Effector memory CD8-positive, alpha-beta T cell (primary cell): ENCODE results near the gene VDR.

Experiments used
- ATAC-seq: fragments of 150-1000 bp; cut with Tn5 transposase; replicated peaks from 2 replicates; pipeline ENCODE4 v1.10.0; 2021; ENCODE audit warnings: mild to moderate bottlenecking, moderate library complexity
- DNase-seq, 3 experiments: peaks; one replicate each; pipeline ENCODE4 v3.0.0; 2021
- H3K27ac Mint-ChIP-seq, 2 donors: one replicate each; pipeline ENCODE4 v1.8.0; 2022; ENCODE audit warnings: mild to moderate bottlenecking in 2 of 2, mixed read lengths in 2 of 2, moderate library complexity in 2 of 2
- H3K27me3 Mint-ChIP-seq, 2 donors: one replicate each; pipeline ENCODE4 v1.8.0; 2022; ENCODE audit warnings: mixed read lengths in 2 of 2
- H3K36me3 Mint-ChIP-seq: one replicate; pipeline ENCODE4 v1.8.0; 2022; ENCODE audit warnings: mild to moderate bottlenecking, moderate library complexity, mixed read lengths; ENCODE audit not compliant: insufficient read depth
- H3K4me1 Mint-ChIP-seq, 2 donors: one replicate each; pipeline ENCODE4 v1.8.0; 2022; ENCODE audit warnings: low read depth in 2 of 2, mixed read lengths in 2 of 2
- H3K4me3 Mint-ChIP-seq, 2 donors: one replicate each; pipeline ENCODE4 v1.8.0; 2022; ENCODE audit warnings: mild to moderate bottlenecking in 2 of 2, mixed read lengths in 2 of 2, moderate library complexity in 2 of 2
- H3K9me3 Mint-ChIP-seq, 2 donors: one replicate each; pipeline ENCODE4 v1.8.0; 2022; ENCODE audit warnings: mixed read lengths in 2 of 2

Gene VDR

GRCh38 chr12:47828008-47828975 lies 76.5 kb downstream of the VDR start:
- H3K36me3 Mint-ChIP-seq: peaks cover 15% of the 10 kb centered on the region
- no peaks in the 10 kb centered on the region for H3K9me3 Mint-ChIP-seq
- DNase-seq (no peak), ATAC-seq (no peak)
- H3K27me3 Mint-ChIP-seq: no peaks in the 10 kb centered on the region
- H3K4me3 Mint-ChIP-seq: peak overlapping the region in 1 of 2 donors; percentile 10
- H3K27ac Mint-ChIP-seq: peak overlapping the region; percentile 16 to 17
- H3K4me1 Mint-ChIP-seq: peaks cover 38 to 43% of the 10 kb centered on the region in 2 donors

DNA sequence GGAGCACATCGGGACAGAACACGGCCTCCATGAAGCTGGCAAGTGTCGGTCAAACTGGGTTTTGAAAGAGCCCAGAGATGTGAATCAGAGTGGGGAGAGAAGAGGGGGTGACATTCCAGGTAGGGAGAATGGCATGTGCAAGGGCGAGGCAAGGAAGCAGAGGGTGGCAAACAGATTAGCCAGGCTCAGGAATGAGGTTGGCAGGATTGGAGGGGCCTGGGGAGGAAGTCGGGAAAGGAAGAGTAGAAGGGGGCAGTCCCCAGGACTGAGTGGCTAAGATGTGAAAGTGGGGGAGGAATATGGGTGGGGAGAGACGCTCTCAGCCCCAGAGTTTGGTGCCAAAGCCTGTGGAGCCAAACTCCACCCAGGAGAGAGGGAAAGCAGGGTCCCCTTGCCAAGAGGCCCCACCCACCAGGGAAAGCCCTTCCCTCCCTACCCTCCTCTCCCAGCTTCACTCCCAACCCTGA lies 79.6 kb downstream of the VDR start:
- H3K9me3 Mint-ChIP-seq: no peaks in the 10 kb centered on the region
- peak overlapping the region; percentile 61 to 63 for H3K4me3 Mint-ChIP-seq
- no peaks in the 10 kb centered on the region for H3K27me3 Mint-ChIP-seq
- peaks cover 50 to 54% of the 10 kb centered on the region in 2 donors for H3K4me1 Mint-ChIP-seq
- H3K27ac Mint-ChIP-seq: peak overlapping the region; percentile 86 to 93
- ATAC-seq: no peak
- H3K36me3 Mint-ChIP-seq: peaks cover 6% of the 10 kb centered on the region
- no peak for DNase-seq

DNA sequence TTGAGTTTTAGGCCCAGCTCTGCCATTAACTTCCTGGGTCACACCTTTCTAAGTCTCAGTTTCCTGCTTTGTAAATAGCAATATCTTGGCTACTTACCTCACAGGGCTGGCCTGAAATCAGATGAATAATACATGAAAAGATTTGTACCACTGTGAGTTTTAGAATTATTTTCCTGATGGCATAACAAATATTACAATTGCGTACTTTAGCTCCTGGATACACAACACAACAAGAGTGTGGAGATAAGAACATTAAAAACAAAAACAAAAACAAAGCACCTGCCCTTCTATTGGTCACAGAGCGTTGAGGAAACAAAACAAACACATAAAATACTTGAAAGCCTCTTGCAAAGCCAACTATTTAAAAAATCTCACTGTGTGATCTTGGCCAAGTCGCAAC lies 80.2 kb downstream of the VDR start:
- no peaks in the 10 kb centered on the region for H3K27me3 Mint-ChIP-seq
- peak; percentile 5 for ATAC-seq
- peak overlapping the region; percentile 86 to 93 for H3K27ac Mint-ChIP-seq
- DNase-seq: no peak
- H3K9me3 Mint-ChIP-seq: no peaks in the 10 kb centered on the region
- peaks cover 6% of the 10 kb centered on the region for H3K36me3 Mint-ChIP-seq
- peak overlapping the region; percentile 61 to 63 for H3K4me3 Mint-ChIP-seq
- peaks cover 50 to 55% of the 10 kb centered on the region in 2 donors for H3K4me1 Mint-ChIP-seq

DNA sequence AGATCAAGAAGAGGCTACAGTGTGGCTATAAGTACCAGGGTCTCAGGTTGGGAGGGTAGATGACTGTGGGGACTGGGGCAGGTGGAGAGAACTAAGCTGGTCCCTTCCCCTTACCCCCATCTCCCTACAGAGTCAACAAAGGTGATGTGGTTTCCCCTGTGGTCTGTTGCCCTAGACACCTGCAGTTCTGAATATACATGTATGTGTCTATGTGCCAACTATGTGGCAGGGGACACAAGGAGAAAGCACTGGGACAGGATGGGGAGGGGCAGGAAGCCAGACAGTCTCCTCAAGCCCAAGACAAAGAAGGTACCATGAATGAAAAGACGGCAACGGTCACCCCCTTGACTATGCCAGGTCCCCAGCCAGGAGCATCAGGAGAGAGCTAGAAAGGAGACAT lies 80.6 kb downstream of the VDR start:
- peaks cover 6% of the 10 kb centered on the region for H3K36me3 Mint-ChIP-seq
- H3K27me3 Mint-ChIP-seq: no peaks in the 10 kb centered on the region
- H3K9me3 Mint-ChIP-seq: no peaks in the 10 kb centered on the region
- peak overlapping the region; percentile 86 to 93 for H3K27ac Mint-ChIP-seq
- H3K4me3 Mint-ChIP-seq: peak overlapping the region; percentile 61 to 63
- peaks cover 50 to 54% of the 10 kb centered on the region in 2 donors for H3K4me1 Mint-ChIP-seq
- ATAC-seq: peak; percentile 72
- peak in 2 of 3 experiments; percentile 37 to 39 for DNase-seq

- H3K27ac Mint-ChIP-seq: peak overlapping the region; percentile 86 to 93
- peaks cover 53 to 55% of the 10 kb centered on the region in 2 donors for H3K4me1 Mint-ChIP-seq
- peak overlapping the region; percentile 61 to 63 for H3K4me3 Mint-ChIP-seq
- ATAC-seq: no peak
- DNase-seq: no peak
- no peaks in the 10 kb centered on the region for H3K9me3 Mint-ChIP-seq
- no peaks in the 10 kb centered on the region for H3K27me3 Mint-ChIP-seq
- H3K36me3 Mint-ChIP-seq: peaks cover 13% of the 10 kb centered on the region
These were observed 81.2 kb downstream of the VDR start for GRCh38 chr12:47823422-47824086.

GRCh38 chr12:47822863-47823262 lies 81.9 kb downstream of the VDR start:
- ATAC-seq (no peak), DNase-seq (no peak)
- Mint-ChIP-seq H3K9me3 (no peaks in the 10 kb centered on the region), H3K36me3 (peaks cover 16% of the 10 kb centered on the region), H3K4me3 (peak overlapping the region in 1 of 2 donors; percentile 1), H3K27me3 (no peaks in the 10 kb centered on the region), H3K27ac (peak overlapping the region; percentile 49 to 93), H3K4me1 (peaks cover 55 to 57% of the 10 kb centered on the region in 2 donors)

DNA sequence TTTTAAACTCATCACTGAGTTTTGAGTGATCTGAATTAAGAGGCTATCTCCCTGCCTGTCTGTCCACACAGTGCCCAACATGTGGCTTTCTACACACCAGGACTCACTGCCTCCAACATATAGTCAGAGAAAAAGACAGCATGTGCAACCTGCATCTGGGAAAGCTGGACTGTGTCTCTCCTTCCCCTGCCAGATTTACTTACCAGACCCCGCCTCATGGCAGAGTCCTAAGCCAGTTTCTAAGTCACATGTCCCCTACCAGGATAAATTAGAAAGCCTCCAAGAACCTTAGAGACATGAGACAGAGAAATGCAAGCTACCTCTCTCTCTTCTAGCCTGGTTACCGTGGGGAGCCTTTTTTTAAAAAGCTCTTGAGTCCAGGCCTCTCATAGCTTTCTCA lies 82.4 kb downstream of the VDR start:
- DNase-seq (no peak), ATAC-seq (no peak)
- peaks cover 59 to 61% of the 10 kb centered on the region in 2 donors for H3K4me1 Mint-ChIP-seq
- H3K27ac Mint-ChIP-seq: peak overlapping the region in 1 of 2 donors; percentile 49
- H3K36me3 Mint-ChIP-seq: peaks cover 19% of the 10 kb centered on the region
- H3K9me3 Mint-ChIP-seq: no peaks in the 10 kb centered on the region
- no peaks in the 10 kb centered on the region for H3K27me3 Mint-ChIP-seq
- no peak overlapping the region for H3K4me3 Mint-ChIP-seq

GRCh38 chr12:47821346-47821706 lies 83.5 kb downstream of the VDR start:
- H3K4me1 Mint-ChIP-seq: peaks cover 64 to 65% of the 10 kb centered on the region in 2 donors
- H3K27ac Mint-ChIP-seq: peak overlapping the region in 1 of 2 donors; percentile 95
- H3K9me3 Mint-ChIP-seq: no peaks in the 10 kb centered on the region
- ATAC-seq: no peak
- H3K4me3 Mint-ChIP-seq: peak overlapping the region; percentile 83 to 86
- DNase-seq: no peak
- no peaks in the 10 kb centered on the region for H3K27me3 Mint-ChIP-seq
- peaks cover 19% of the 10 kb centered on the region for H3K36me3 Mint-ChIP-seq

GRCh38 chr12:47820631-47821345 lies 84.0 kb downstream of the VDR start:
- peak overlapping the region; percentile 92 to 95 for H3K27ac Mint-ChIP-seq
- DNase-seq (no peak), ATAC-seq (no peak)
- peak overlapping the region; percentile 83 to 86 for H3K4me3 Mint-ChIP-seq
- no peaks in the 10 kb centered on the region for H3K27me3 Mint-ChIP-seq
- H3K9me3 Mint-ChIP-seq: no peaks in the 10 kb centered on the region
- H3K4me1 Mint-ChIP-seq: peaks cover 66 to 70% of the 10 kb centered on the region in 2 donors
- peaks cover 19% of the 10 kb centered on the region for H3K36me3 Mint-ChIP-seq

DNA sequence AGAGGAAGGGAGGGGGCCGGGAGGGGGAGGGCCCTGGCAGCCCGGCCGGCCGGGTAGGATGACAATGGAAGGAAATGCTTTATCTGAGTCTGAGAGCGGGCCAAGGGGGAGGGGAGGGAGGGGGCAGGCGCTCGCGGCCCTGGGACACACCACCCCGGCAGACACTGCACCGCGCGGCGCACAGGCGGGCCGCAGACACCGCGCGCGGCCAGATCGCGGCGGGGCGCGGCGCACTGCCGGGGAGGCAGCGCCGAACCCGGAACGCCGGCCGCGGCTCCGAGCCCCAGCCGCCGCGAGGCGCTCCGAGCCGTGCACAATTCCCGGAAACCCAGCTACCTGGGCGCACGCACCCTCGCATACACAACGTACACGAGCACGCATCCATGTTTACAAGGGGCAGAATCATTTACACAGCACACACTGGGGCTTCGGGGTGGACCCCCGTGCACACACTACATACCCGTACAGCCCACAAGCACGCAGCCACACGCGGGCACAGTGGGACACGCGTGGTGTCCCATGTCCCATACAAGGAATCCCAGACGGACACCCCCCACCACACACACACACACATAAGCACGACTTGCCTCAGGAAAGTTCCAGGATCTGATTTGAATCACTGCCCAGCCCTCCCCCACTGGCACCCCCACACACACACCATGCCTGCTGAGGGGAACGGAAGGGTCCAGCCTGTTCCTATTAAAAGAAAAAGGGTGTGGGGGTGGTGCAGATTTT lies 84.7 kb downstream of the VDR start, which contains the start of gene HDAC7:
Gene HDAC7 (minus strand): TSS at position 8 of the 735 bp plus-strand sequence. CDS start 118 bp downstream, outside the sequence.
- Mint-ChIP-seq H3K27ac (peak within 1 kb of the TSS; percentile 99), H3K4me3 (peak within 1 kb of the TSS; percentile 93 to 94)

GRCh38 chr12:47819138-47819895 lies 85.5 kb downstream of the VDR start:
- Mint-ChIP-seq H3K27ac (peak overlapping the region; percentile 99), H3K4me3 (peak overlapping the region; percentile 93 to 94), H3K9me3 (no peaks in the 10 kb centered on the region), H3K36me3 (peaks cover 15% of the 10 kb centered on the region), H3K4me1 (peaks cover 68 to 74% of the 10 kb centered on the region in 2 donors), H3K27me3 (no peaks in the 10 kb centered on the region)
- DNase-seq (no peak), ATAC-seq (peak; percentile 11)

More for the DNA sequence above, 84.7 kb downstream of the VDR start, which contains the start of gene HDAC7:
- Mint-ChIP-seq H3K9me3 (no peaks in the 10 kb centered on the region), H3K36me3 (peaks cover 17% of the 10 kb centered on the region), H3K27me3 (no peaks in the 10 kb centered on the region), H3K4me1 (peaks cover 68 to 74% of the 10 kb centered on the region in 2 donors)
- ATAC-seq (peak; percentile 66), DNase-seq (peak; percentile 44 to 46 (median 46))
